Loucy (cell line): ENCODE results near the gene NDEL1.

Experiments
- H2AFZ ChIP-seq: fragments of 200-600 bp; sonication (generic); 2 replicates; pipeline ENCODE4 v1.6.0; 2016; ENCODE audit warnings: antibody characterized with exemption, mild to moderate bottlenecking, low read length, moderate library complexity
- H3F3A ChIP-seq: fragments of 200-600 bp; 2 replicates; pipeline ENCODE4 v1.6.0; 2016; ENCODE audit warnings: antibody characterized with exemption, low read depth, mild to moderate bottlenecking
- H3K27me3 ChIP-seq: fragments of 200-600 bp; sonication (generic); 2 replicates; pipeline ENCODE4 v1.6.1; 2014; ENCODE audit warnings: low read length, mild to moderate bottlenecking; ENCODE audit not compliant: insufficient read depth, poor library complexity, severe bottlenecking
- H3K36me3 ChIP-seq: fragments of 200-600 bp; sonication (generic); 2 replicates; pipeline ENCODE4 v1.6.1; 2016; ENCODE audit warnings: low read length; ENCODE audit not compliant: insufficient read depth
- H3K4me1 ChIP-seq: fragments of 200-600 bp; sonication (generic); 2 replicates; pipeline ENCODE4 v1.5.1; 2014; ENCODE audit warnings: low read length, mild to moderate bottlenecking; ENCODE audit not compliant: insufficient read depth, poor library complexity, severe bottlenecking
- H3K4me2 ChIP-seq: fragments of 200-600 bp; sonication (generic); 2 replicates; pipeline ENCODE4 v1.6.0; 2014; ENCODE audit warnings: antibody characterized with exemption, low read length, low read depth, mild to moderate bottlenecking; ENCODE audit not compliant: poor library complexity, severe bottlenecking
- H3K4me3 ChIP-seq: fragments of 200-600 bp; sonication (generic); 2 replicates; pipeline ENCODE4 v1.5.1; 2014; ENCODE audit warnings: low read length, mild to moderate bottlenecking, mixed read lengths; ENCODE audit not compliant: poor library complexity, severe bottlenecking
- H3K79me2 ChIP-seq: fragments of 200-600 bp; sonication (generic); 2 replicates; pipeline ENCODE4 v1.6.1; 2014; ENCODE audit warnings: low read length; ENCODE audit not compliant: insufficient read depth
- H3K9ac ChIP-seq: fragments of 200-600 bp; sonication (generic); 2 replicates; pipeline ENCODE4 v1.6.0; 2014; ENCODE audit warnings: mild to moderate bottlenecking, low read depth, low read length, moderate library complexity; ENCODE audit not compliant: poor library complexity, severe bottlenecking
- H3K9me2 ChIP-seq: fragments of 200-600 bp; sonication (generic); replicated peaks from 2 replicates; pipeline ENCODE4 v1.6.1; 2016; ENCODE audit warnings: low read depth, low read length, mixed read lengths
- H3K9me3 ChIP-seq: fragments of 200-600 bp; sonication (generic); 2 replicates; pipeline ENCODE4 v1.6.1; 2014; ENCODE audit warnings: mild to moderate bottlenecking, antibody characterized with exemption, low read length, low read depth; ENCODE audit not compliant: insufficient read depth
- H4K20me1 ChIP-seq: fragments of 200-600 bp; sonication (generic); 2 replicates; pipeline ENCODE4 v1.6.0; 2014; ENCODE audit warnings: antibody characterized with exemption, low read length, mild to moderate bottlenecking; ENCODE audit not compliant: insufficient read depth, poor library complexity, severe bottlenecking
- EZH2phosphoT487 ChIP-seq: fragments of 200-600 bp; IDR thresholded peaks from 2 replicates; pipeline ENCODE4 v1.6.1; 2018; ENCODE audit warnings: antibody characterized with exemption, mild to moderate bottlenecking, moderate library complexity, borderline replicate concordance
- TF ChIP-seq, protein P1 (sequence below): fragments of 200-600 bp; sonication (generic); conservative IDR thresholded peaks from 2 replicates; pipeline ENCODE4 v1.5.1; 2014; ENCODE audit warnings: mild to moderate bottlenecking, antibody characterized with exemption, low read length

Gene NDEL1

DNA sequence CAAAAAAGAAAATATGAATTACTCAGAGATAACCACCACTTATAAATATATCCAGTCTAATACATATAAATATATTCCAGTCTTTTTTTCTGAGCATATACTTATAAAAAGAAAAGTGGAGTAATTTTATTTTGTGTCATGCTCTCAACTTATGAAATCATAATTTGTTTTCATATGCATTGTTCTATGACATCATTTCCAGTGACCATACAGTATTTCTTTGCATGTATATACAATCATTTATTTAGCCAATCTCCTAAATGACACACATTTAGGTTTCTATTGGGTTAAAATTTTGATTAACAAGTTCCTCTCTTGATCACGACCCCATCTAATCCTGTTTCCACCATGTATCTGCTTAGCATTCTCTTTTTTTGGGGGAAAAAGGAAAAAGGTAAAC is 16.4 kb upstream of the NDEL1 start:
- H3K27me3 ChIP-seq: no peaks in the 10 kb centered on the region
- H3K9me3 ChIP-seq: no peaks in the 10 kb centered on the region
- H3F3A ChIP-seq: no peaks in the 10 kb centered on the region
- no peaks in the 10 kb centered on the region for H3K36me3 ChIP-seq
- no peaks in the 10 kb centered on the region for H3K4me1 ChIP-seq
- no peak overlapping the region for H3K4me2 ChIP-seq
- TF ChIP-seq, protein P1, sequence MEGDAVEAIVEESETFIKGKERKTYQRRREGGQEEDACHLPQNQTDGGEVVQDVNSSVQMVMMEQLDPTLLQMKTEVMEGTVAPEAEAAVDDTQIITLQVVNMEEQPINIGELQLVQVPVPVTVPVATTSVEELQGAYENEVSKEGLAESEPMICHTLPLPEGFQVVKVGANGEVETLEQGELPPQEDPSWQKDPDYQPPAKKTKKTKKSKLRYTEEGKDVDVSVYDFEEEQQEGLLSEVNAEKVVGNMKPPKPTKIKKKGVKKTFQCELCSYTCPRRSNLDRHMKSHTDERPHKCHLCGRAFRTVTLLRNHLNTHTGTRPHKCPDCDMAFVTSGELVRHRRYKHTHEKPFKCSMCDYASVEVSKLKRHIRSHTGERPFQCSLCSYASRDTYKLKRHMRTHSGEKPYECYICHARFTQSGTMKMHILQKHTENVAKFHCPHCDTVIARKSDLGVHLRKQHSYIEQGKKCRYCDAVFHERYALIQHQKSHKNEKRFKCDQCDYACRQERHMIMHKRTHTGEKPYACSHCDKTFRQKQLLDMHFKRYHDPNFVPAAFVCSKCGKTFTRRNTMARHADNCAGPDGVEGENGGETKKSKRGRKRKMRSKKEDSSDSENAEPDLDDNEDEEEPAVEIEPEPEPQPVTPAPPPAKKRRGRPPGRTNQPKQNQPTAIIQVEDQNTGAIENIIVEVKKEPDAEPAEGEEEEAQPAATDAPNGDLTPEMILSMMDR: no peak
- H3K79me2 ChIP-seq: no peaks in the 10 kb centered on the region
- no peak overlapping the region for H3K4me3 ChIP-seq
- no peak overlapping the region for H3K9ac ChIP-seq
- no peaks in the 10 kb centered on the region for H3K9me2 ChIP-seq
- no peak overlapping the region for H2AFZ ChIP-seq
- H4K20me1 ChIP-seq: no peaks in the 10 kb centered on the region

DNA sequence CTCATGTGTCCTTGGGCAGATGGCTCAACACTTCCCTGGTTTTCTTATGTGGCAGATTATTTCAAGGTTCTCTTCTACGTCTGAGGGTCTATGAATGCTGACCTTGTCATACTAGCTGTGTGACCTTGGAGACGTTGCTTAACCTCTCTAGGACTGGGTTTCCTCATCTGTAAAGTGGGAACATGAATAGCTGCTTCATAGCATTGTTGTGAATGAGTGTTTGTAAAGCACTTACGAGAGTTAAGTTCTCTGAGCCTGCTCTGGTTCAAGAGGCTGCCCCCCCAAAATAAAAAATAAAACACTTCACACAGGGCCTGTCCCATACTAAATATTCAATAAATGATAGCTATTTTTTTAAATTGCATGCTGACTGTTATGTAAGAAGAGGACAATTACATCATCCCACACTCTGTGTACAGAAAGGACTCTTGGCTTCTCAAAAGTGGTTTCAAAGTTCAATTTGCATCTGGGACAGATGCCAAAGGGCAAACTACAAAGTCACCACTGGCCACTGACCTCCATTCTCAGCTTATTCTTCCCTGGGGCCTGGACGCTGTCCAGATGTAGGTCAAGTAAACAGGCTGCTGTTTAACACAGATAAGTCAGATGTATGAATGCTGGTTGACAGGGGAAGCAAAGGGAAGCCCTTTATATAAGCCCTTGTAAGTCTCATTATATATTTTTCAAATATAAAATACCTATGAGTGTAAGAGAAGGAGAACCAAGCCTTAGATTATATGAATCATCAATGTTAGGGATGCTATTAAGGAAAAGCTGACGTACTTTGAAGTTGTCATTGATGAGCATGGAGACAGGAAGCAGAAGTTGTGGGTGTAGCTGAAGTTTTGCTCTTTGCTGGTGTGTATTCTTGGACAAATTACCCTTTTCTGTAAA is 15.4 kb upstream of the NDEL1 start:
- H3K9me3 ChIP-seq: no peaks in the 10 kb centered on the region
- no peak overlapping the region for H3K4me2 ChIP-seq
- H3K36me3 ChIP-seq: no peaks in the 10 kb centered on the region
- TF ChIP-seq, protein P1: no peak
- TF ChIP-seq EZH2phosphoT487: no peak
- H3K9ac ChIP-seq: no peak overlapping the region
- no peaks in the 10 kb centered on the region for H3F3A ChIP-seq
- H2AFZ ChIP-seq: no peak overlapping the region
- no peaks in the 10 kb centered on the region for H3K27me3 ChIP-seq
- H3K79me2 ChIP-seq: no peaks in the 10 kb centered on the region
- no peaks in the 10 kb centered on the region for H3K9me2 ChIP-seq
- no peaks in the 10 kb centered on the region for H3K4me1 ChIP-seq
- no peak overlapping the region for H3K4me3 ChIP-seq
- H4K20me1 ChIP-seq: no peaks in the 10 kb centered on the region

DNA sequence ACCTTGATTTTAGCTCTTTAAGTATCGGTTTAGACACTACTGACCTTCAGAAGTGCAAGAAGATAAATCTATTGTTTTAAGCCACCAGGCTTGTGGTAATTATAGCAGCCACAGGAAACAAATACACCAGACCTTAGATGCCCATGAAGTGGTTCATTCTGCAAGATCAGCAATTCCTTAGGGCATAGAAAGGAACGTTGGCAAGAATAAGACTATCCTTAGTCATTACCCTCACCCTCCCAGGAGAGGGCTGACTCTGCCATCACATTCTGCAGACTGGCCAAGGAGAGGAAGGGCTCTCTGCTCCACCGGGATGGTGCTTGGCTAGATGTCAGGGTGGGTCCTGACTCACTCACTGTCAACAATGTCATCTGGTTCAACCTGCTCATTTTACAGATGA is 14.1 kb upstream of the NDEL1 start:
- H3K9me2 ChIP-seq: no peaks in the 10 kb centered on the region
- no peaks in the 10 kb centered on the region for H4K20me1 ChIP-seq
- no peaks in the 10 kb centered on the region for H3K36me3 ChIP-seq
- H3K79me2 ChIP-seq: no peaks in the 10 kb centered on the region
- H3K27me3 ChIP-seq: no peaks in the 10 kb centered on the region
- no peak overlapping the region for H3K4me3 ChIP-seq
- no peak overlapping the region for H2AFZ ChIP-seq
- no peaks in the 10 kb centered on the region for H3K9me3 ChIP-seq
- TF ChIP-seq, protein P1: no peak
- no peak for TF ChIP-seq EZH2phosphoT487
- no peak overlapping the region for H3K9ac ChIP-seq
- no peaks in the 10 kb centered on the region for H3K4me1 ChIP-seq
- no peaks in the 10 kb centered on the region for H3F3A ChIP-seq
- no peak overlapping the region for H3K4me2 ChIP-seq
